GM12864 (cell line): ENCODE data around the gene LPGAT1.

Experiments used
- DNase-seq: peaks from one replicate; pipeline ENCODE4 v3.0.0-alpha.2; 2011; ENCODE audit warnings: low read depth
- H3K4me3 ChIP-seq: 2 replicates; pipeline ENCODE4 v1.5.1; 2011; ENCODE audit warnings: mild to moderate bottlenecking, low read depth, low read length, control low read depth
- TF ChIP-seq, protein P1 (sequence below): IDR thresholded peaks from 2 replicates; pipeline ENCODE4 v1.5.1; 2011; ENCODE audit warnings: low read depth, mild to moderate bottlenecking, moderate library complexity, low read length, control low read depth, inconsistent platforms; ENCODE audit errors: missing control alignments

LPGAT1 gene

DNA sequence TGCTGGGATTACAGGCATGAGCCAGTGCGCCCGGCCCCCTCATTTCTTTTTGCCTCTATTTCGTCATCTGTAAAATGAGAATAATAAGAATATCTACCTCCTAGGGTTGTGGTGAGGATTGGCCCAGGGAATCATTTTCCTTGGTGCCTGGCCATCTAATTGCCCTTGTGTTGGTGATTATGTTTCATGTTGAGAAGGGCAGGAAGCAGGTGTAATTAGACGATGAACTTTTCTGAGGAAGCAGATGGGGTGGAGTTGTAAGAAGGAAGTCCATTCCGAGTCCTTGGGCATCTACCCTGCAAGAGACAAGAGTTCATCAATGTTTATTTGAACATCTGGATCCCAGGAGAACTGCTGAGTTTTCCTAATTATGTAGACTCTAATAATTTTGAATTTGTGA is 116.4 kb downstream of the LPGAT1 start:
- no peak for DNase-seq
- TF ChIP-seq, protein P1, sequence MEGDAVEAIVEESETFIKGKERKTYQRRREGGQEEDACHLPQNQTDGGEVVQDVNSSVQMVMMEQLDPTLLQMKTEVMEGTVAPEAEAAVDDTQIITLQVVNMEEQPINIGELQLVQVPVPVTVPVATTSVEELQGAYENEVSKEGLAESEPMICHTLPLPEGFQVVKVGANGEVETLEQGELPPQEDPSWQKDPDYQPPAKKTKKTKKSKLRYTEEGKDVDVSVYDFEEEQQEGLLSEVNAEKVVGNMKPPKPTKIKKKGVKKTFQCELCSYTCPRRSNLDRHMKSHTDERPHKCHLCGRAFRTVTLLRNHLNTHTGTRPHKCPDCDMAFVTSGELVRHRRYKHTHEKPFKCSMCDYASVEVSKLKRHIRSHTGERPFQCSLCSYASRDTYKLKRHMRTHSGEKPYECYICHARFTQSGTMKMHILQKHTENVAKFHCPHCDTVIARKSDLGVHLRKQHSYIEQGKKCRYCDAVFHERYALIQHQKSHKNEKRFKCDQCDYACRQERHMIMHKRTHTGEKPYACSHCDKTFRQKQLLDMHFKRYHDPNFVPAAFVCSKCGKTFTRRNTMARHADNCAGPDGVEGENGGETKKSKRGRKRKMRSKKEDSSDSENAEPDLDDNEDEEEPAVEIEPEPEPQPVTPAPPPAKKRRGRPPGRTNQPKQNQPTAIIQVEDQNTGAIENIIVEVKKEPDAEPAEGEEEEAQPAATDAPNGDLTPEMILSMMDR: no peak
- H3K4me3 ChIP-seq: no peak overlapping the region

DNA sequence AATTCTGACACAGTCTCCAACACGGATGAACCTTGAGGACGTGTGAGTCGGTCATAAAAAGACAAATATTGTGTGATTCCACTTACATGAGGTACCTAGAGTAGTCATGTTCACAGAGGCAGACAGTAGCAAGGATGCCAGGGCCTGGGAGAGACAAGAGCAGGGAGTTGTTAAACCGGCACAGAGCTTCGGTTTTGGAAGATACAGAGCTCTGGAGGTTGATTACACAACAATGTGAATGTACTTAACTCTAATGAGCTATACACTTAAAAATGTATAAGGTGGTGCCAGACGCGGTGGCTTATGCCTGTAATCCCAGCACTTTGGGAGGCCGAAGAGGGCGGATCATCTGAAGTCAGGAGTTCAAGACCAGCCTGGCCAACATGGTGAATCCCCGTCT is 117.3 kb downstream of the LPGAT1 start:
- no peak for DNase-seq
- TF ChIP-seq, protein P1: no peak
- H3K4me3 ChIP-seq: no peak overlapping the region

DNA sequence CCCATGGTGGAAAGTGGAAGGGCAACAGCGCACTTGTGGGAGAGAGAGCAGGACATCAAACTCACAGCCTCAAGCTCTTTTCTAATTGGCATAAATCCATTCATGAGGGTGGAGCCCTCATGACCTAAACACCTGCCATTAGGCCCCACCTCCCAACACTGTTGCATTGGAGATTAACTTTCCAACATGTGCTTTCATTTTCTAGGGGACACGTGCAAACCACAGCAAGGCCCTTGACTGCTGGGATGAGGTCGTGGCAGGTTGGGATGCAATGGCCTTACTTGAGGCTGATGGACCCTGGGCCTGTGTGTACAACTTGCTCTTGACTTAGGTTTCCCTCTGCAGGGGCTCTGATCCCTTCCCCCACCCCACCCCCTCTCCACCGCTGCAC is 119.3 kb downstream of the LPGAT1 start:
- TF ChIP-seq, protein P1: no peak
- DNase-seq: no peak

DNA sequence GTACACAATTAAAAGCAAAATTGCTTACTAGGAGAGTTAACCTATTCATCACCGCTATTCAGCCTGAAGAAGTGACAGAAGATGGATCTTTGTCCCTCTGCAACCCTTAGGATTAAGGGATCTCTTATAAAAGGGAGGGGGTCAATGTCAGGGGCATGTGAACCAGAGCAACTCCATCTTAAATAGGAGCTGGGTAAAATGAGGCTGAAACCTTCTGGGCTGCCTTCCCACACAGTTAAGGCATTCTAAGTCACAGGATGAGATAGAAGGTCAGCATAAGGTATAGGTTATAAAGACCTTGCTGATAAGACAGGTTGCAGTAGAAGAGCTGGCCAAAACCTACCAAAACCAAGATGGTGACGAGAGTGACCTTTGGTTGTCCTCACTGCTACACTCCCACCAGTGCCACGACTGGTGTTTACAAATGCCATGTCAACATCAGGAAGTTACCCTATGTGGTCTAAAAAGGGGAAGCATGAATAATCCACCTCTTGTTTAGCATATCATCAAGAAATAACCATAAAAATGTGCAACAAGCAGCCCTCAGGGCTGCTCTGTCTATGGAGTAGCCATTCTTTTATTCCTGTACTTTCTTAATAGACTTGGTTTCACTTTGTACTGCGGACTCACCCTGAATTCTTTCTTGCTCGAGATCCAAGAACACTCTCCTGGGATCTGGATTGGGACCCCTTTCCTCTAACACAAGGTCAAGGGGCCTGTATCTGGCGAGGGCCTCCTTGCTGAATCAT is 119.8 kb downstream of the LPGAT1 start:
- no peak for DNase-seq
- TF ChIP-seq, protein P1: no peak
- no peak overlapping the region for H3K4me3 ChIP-seq

More for the DNA sequence above, 119.3 kb downstream of the LPGAT1 start:
- no peak overlapping the region for H3K4me3 ChIP-seq

DNA sequence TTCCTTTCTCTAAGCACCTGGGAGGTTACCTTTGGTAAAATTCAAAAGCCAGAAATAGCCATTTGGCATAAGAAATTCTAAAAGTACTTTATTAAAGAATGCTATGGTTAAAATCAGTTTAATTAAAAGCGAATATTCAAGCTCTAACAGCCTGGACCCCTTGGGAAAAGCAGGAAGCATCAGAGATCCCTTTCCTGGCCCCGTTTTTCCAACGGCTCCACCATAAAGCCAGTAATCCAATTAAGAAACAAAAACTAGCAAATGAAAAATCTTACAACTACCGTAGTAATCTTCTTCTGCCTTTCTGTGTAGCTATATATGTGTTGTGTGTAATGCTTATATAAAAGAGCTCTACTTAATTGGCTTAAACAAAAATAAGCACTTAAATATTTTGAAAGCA is 121.6 kb downstream of the LPGAT1 start:
- H3K4me3 ChIP-seq: no peak overlapping the region
- no peak for DNase-seq
- TF ChIP-seq, protein P1: no peak

DNA sequence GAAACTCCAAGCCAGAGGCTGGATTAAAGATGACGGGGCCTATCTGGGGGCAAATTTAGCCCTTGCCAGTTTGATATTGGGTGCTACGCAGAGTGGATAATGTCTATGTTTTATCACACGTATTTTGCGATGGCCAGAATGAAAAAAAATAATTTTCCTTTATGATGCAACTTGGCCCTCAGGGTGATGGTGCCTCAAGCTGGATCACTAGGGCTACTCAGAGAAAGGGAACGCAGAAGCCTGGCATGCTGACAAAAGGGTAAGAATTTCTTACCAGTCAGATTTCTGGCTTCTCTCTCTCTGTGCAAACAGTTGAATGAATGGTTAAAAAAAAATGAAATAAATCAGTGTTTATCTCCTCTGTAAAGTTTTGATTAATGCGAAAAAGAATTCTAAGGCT is 122.6 kb downstream of the LPGAT1 start:
- TF ChIP-seq, protein P1: no peak
- no peak overlapping the region for H3K4me3 ChIP-seq
- DNase-seq: no peak
